GM10266 (cell line): ENCODE results near the gene RAD51B.

Experiments used
- DNase-seq: peaks from one replicate; pipeline ENCODE4 v3.0.0; 2012; ENCODE audit errors: extremely low spot score
- CTCF ChIP-seq: IDR thresholded peaks from 2 replicates; pipeline ENCODE4 v1.5.1; 2012; ENCODE audit warnings: mild to moderate bottlenecking, low read depth; ENCODE audit not compliant: control insufficient read depth, insufficient read depth; ENCODE audit errors: missing control alignments

Gene RAD51B

GRCh38 chr14:68414121-68414520, 594.5 kb downstream of the RAD51B start:
- no peak for TF ChIP-seq CTCF
- DNase-seq: no peak

GRCh38 chr14:68416171-68416570, 596.6 kb downstream of the RAD51B start:
- no peak for DNase-seq
- no peak for TF ChIP-seq CTCF

- DNase-seq: no peak
- TF ChIP-seq CTCF: no peak
These were observed 597.6 kb downstream of the RAD51B start for GRCh38 chr14:68417009-68417650.

DNA sequence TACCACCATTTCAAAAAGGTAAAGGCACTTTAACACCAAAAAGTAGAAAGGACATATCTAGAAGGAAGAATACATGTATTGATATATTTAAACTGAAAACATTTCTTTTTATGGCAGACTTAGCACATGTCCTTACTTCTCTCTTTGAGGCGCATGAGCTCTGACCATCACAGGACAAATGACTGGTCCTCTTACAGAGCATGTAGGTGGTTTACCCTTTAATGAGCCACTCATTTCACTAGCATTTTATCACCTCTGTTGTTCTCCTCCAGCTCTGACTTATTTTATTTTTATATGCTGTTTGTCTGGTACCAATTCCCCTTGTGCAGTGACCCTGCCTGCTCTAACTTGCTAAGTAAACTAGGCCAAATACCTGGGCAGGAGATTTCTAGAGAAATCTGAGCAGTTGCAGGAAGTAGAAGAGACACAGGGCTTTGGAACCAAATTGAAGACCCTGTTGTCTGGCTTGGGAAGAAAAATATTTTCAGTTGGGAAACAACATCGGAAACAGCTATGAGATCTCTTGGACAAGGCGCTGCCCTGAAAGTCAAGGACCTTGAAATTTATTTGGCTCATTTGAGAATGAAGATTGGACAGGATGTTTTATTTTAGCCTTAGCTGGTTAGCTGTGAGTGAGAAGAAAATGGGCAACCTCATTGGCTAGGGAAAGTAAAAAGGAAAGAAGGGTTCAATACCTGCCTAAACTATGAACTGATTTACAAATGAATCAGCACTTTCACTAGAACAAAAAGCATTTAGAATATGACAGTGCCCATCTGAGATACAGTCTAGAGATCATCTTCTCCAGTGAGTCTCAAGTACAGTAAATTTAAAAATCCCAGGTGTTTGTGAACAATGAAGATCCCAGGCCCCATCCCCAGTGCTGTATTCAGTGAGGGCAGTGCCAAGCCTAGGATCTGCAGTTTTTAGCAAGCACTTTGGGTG, 598.9 kb downstream of the RAD51B start:
- DNase-seq: no peak
- TF ChIP-seq CTCF: no peak

DNA sequence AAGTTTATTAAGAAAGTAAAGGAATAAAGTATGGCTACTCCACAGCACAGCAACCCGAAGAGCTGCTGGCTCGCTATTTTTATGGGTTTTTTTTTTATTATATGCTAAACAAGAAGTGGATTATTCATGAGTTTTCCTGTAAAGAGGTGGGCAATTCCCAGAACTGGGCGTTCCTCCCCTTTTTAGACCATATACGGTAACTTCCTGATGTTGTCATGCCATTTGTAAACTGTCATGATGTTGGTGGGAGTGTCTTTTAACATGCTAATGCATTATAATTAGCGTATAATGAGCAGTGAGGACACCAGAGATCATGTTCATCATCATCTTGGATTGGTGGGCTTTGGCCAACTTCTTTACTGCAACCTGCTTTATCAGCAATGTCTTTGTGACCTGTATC, 600.8 kb downstream of the RAD51B start:
- no peak for TF ChIP-seq CTCF
- no peak for DNase-seq

- TF ChIP-seq CTCF: no peak
- DNase-seq: no peak
These were observed 601.5 kb downstream of the RAD51B start for GRCh38 chr14:68421116-68421515.

- no peak for TF ChIP-seq CTCF
- DNase-seq: no peak
These were observed 604.1 kb downstream of the RAD51B start for GRCh38 chr14:68423686-68424085.
